HFFc6 (cell line): ENCODE measurements around the gene IL18BP. TPM values are rescaled to one million over a fixed set of nuclear protein-coding genes. Genes with fewer than 3 reads are reported as not detected.

Source experiments
- DNase-seq: peaks from one replicate; pipeline ENCODE4 v3.0.0-alpha.2; 2018
- H3K27ac Mint-ChIP-seq: 2 replicates; pipeline ENCODE4 v1.8.0; 2020; ENCODE audit warnings: mild to moderate bottlenecking, mixed read lengths
- H3K27me3 Mint-ChIP-seq: 2 replicates; pipeline ENCODE4 v1.8.0; 2021; ENCODE audit warnings: mild to moderate bottlenecking, moderate library complexity, mixed read lengths; ENCODE audit not compliant: insufficient read depth
- H3K36me3 Mint-ChIP-seq: 2 replicates; pipeline ENCODE4 v1.8.0; 2021; ENCODE audit warnings: low read depth, mixed read lengths
- H3K4me1 Mint-ChIP-seq: 2 replicates; pipeline ENCODE4 v1.8.0; 2020; ENCODE audit warnings: low read depth, mixed read lengths
- H3K4me3 Mint-ChIP-seq: 2 replicates; pipeline ENCODE4 v1.8.0; 2020; ENCODE audit warnings: mild to moderate bottlenecking, moderate library complexity, mixed read lengths
- H3K9me3 Mint-ChIP-seq: 2 replicates; pipeline ENCODE4 v1.8.0; 2020; ENCODE audit warnings: mild to moderate bottlenecking, mixed read lengths
- CTCF ChIP-seq: fragments of 200-600 bp; sonication (generic); IDR thresholded peaks from 2 replicates; pipeline ENCODE4 v1.5.0; 2021; ENCODE audit warnings: antibody characterized with exemption, mild to moderate bottlenecking
- total RNA-seq, 6 experiments: library from RNA; stranded (reverse); fragmentation: NEBNext Ultra II Directional; extraction: Animal tissue kit (Norgen Biotek cat#: 25700); gene quantifications; 2 replicates in 1 of 6; 3 replicates in 5 of 6; pipeline ENCODE4 v1.2.3, GENCODE V29; 2021

The IL18BP gene
- total RNA-seq, 6 experiments from 2014 or later: 1.5 to 2.3 (median 1.8) TPM

DNA sequence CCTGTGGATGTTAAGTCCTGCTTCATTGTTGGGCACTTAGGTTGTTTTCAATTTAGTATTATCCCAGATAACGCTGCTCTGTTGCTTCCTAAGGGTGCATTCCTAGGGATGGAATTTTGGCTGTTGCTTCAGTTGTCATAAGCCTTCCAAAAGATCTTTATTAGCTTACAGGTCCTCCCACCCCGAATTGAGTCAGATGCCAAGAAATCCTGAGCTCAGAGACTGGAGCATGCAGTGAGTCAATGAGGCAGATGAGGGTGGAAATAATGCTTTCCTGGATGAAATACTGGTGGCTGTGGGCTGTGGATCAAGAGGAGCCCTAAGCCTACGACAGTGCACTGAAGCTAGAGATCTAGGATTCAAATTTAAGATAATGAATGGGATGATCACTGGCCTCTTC, 10.7 kb upstream of the IL18BP start:
- no peak for TF ChIP-seq CTCF
- Mint-ChIP-seq H3K4me3 (peak overlapping the region; percentile 36), H3K36me3 (peaks cover 1% of the 10 kb centered on the region), H3K9me3 (no peaks in the 10 kb centered on the region), H3K4me1 (peaks cover 26% of the 10 kb centered on the region), H3K27ac (peak overlapping the region; percentile 68), H3K27me3 (no peaks in the 10 kb centered on the region)
- DNase-seq: peak; percentile 72

- peaks cover 20% of the 10 kb centered on the region for H3K4me1 Mint-ChIP-seq
- H3K27me3 Mint-ChIP-seq: no peaks in the 10 kb centered on the region
- no peak for DNase-seq
- no peaks in the 10 kb centered on the region for H3K9me3 Mint-ChIP-seq
- H3K27ac Mint-ChIP-seq: no peak overlapping the region
- H3K4me3 Mint-ChIP-seq: no peak overlapping the region
- no peak for TF ChIP-seq CTCF
- peaks cover 6% of the 10 kb centered on the region for H3K36me3 Mint-ChIP-seq
These were observed 8.0 kb upstream of the IL18BP start for GRCh38 chr11:71990701-71991100.

GRCh38 chr11:71991494-71991893, 7.2 kb upstream of the IL18BP start:
- Mint-ChIP-seq H3K27me3 (no peaks in the 10 kb centered on the region), H3K27ac (no peak overlapping the region)
- no peak for TF ChIP-seq CTCF

GRCh38 chr11:71992136-71992730, 6.5 kb upstream of the IL18BP start:
- Mint-ChIP-seq H3K9me3 (no peaks in the 10 kb centered on the region), H3K27me3 (no peaks in the 10 kb centered on the region; the same call in 1 of the 2 replicates), H3K4me1 (peaks cover 14% of the 10 kb centered on the region), H3K27ac (no peak overlapping the region), H3K4me3 (no peak overlapping the region), H3K36me3 (peaks cover 10% of the 10 kb centered on the region)
- DNase-seq: no peak
- no peak for TF ChIP-seq CTCF

More at GRCh38 chr11:71991494-71991893, 7.2 kb upstream of the IL18BP start:
- DNase-seq: no peak
- H3K9me3 Mint-ChIP-seq: no peaks in the 10 kb centered on the region
- H3K4me1 Mint-ChIP-seq: peaks cover 20% of the 10 kb centered on the region
- peaks cover 6% of the 10 kb centered on the region for H3K36me3 Mint-ChIP-seq
- H3K4me3 Mint-ChIP-seq: no peak overlapping the region

GRCh38 chr11:71994786-71995185, 3.9 kb upstream of the IL18BP start:
- Mint-ChIP-seq H3K4me1 (peaks cover 12% of the 10 kb centered on the region), H3K36me3 (peaks cover 10% of the 10 kb centered on the region), H3K27me3 (no peaks in the 10 kb centered on the region; the same call in 1 of the 2 replicates), H3K27ac (no peak overlapping the region), H3K4me3 (no peak overlapping the region), H3K9me3 (no peaks in the 10 kb centered on the region)
- DNase-seq: no peak
- TF ChIP-seq CTCF: no peak
